SIG-M5 (cell line): Measurements from ENCODE around the gene SLC8B1.

Experiments used
- DNase-seq: peaks from one replicate; lab custom pipeline; 2025; lab: John Stamatoyannopoulos, UW

SLC8B1 gene

GRCh38 chr12:113268621-113269020 lies 66.3 kb downstream of the SLC8B1 start:
- DNase-seq, result no peak

DNA sequence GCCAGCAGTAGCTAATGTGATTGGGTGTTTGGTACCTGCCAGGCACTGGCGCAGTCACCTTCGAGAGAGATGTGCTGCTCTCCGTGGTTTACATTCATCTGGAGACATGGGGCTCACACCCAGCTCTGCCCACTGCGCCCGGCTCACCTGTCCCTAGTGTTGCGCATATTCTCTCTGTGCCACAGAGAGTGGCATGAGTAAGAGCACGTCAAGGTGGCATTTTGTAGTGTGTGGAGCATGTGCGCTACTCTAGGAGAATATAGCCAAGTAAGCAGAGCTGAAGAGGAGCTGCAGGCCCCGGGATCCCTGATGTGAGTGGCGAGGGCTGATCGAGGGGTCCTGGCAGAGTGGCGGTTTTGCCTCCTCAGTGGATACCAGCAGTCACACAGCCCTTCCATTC lies 66.8 kb downstream of the SLC8B1 start:
- DNase-seq, result no peak

DNA sequence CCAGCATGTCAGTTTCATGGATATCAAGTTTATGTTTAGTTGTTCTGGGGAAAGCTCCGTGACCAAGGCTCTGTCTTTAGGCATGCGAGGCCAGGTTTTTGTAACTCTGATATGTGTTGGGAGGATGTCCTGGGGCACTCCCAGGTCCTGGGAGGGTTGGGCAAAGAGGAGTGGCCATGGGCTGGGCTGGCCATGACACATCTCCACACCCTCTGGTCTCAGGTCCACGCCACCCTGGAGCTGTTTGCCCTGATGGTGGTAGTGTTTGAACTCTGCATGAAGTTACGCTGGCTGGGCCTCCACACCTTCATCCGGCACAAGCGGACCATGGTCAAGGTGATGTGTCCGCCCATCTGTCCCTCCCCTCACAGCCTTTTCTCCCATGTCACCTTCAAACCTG lies 67.3 kb downstream of the SLC8B1 start:
- DNase-seq, result no peak

- DNase-seq, result no peak
These were observed 68.6 kb downstream of the SLC8B1 start for GRCh38 chr12:113266106-113266895.

GRCh38 chr12:113263431-113263963 lies 71.4 kb downstream of the SLC8B1 start:
- no peak for DNase-seq

DNA sequence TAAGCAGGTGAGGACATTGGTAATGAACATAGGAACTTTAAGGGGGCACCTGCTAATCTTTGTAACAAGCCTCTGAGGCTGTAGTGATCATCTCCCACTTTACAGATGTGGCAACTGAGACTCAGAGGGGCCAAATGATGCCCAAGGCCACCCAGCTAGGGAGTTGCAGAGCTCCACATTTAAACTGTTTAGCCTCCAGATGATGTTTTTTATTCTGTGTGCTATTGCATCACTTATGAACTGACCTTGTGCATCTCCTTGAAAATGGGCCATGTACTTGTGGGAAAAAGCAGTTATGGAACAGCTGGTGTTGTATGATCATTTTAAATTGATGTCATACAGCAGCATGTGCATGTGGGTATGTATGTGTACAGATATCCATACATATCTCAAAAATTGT lies 72.2 kb downstream of the SLC8B1 start:
- DNase-seq, result no peak

DNA sequence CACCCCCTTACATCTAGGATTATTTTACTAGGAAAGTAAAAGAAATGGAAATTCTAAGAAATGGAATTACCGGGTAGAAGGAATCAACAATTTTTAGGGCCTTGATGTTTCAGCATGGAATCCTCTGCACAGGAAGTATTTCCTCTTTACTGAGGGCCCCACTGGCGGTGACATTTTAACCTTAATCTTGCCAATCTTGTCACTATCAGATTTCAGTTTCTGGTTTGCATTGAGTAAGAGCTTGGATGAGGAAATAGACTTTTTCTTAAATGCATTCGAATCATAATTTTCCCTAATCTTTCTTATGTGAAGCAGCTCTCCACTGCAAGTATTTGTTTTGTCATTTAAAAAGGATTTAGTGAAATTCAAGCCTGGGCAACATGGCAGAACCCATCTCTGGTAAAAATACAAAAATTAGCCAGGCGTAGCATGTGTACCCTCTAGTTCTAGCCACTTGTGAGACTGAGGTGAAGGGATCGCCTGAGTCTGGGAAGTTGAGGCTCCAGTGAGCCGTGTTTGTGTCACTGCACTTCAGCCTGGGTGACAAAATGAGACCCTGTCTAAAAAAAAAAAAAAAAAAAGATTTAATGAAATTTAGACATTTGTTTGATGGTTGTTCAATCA lies 73.0 kb downstream of the SLC8B1 start:
- no peak for DNase-seq

GRCh38 chr12:113260636-113261300 lies 74.1 kb downstream of the SLC8B1 start:
- no peak for DNase-seq

- DNase-seq, result no peak
These were observed 74.8 kb downstream of the SLC8B1 start for GRCh38 chr12:113260127-113260526.

- DNase-seq, result no peak
These were observed 77.3 kb downstream of the SLC8B1 start for GRCh38 chr12:113257564-113257963.

GRCh38 chr12:113254298-113254697 lies 80.6 kb downstream of the SLC8B1 start:
- no peak for DNase-seq

DNA sequence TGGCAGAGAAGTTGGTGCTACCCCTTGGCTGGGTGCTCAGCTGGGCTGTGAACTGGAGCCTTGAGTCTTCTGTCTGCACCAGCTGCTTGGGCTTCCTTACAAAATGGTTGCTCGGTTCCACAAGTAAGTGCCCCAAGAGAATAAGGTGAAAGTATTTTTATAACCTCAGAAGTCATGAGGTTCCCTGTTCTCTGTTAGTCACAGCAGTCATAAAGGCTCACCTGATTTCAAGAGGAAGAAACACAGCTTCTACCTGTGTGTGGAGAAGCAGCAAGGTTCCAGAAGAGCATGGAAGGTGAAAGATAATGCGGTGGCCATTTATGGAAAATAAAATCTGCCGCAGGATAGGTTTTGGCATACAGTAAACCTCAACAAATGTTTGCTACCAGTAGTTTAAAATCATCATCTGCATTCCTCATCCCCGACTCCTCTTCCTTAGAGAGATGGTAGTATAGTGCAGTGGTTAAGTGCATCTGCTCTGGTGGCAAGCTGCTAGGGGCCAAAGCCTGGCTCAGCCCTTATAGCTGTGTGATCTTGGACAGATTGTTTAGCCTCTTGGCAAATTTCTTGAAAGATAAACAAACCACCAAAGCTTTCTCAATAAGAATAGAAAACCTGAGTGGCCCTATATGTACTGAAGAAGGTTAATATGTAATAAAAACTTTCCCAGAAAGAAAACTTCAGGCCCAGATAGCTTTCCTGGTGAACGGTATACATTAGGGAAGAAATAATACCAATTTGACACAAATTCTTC lies 81.2 kb downstream of the SLC8B1 start:
- no peak for DNase-seq

DNA sequence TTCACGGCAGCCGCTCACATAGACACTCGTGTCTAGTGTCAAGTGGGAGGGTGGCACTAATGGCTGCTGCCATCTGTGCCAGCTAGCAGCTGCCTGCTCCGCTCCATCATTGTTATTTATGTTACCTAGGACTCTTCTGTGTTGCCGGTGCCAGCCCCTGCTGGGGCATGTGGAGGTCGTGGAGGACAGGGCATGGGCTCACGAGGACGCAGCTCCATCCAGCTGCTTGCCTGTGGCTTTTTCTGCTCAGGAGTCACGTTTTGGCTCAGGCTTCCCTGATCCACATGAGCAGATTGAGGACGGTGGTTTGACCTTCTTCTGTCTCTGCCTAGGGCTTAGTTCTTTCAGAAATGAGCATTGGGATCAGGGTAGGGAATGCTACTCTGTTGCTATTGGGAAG lies 82.4 kb downstream of the SLC8B1 start:
- no peak for DNase-seq

- no peak for DNase-seq
These were observed 83.4 kb downstream of the SLC8B1 start for GRCh38 chr12:113251404-113252070.

DNA sequence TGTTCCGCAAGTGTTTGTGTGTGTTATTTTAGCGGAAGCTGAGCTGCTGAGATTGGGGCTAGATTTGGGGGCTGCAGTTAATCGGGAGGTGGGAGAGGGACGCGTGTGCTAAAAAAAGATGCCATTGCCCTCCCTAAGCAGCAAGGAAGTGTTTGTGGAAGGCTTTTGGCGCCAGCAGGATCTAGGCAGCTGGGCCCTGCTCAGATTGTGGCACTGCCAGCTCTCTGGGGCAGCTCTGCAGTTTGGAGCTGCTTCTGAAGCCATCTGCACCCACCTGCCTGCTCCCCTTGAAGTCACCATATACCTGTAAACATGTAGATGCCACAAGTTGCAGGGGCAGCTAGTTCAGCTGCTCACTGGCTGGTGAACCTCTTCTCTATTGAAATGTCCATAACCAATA lies 84.9 kb downstream of the SLC8B1 start:
- DNase-seq, result no peak

DNA sequence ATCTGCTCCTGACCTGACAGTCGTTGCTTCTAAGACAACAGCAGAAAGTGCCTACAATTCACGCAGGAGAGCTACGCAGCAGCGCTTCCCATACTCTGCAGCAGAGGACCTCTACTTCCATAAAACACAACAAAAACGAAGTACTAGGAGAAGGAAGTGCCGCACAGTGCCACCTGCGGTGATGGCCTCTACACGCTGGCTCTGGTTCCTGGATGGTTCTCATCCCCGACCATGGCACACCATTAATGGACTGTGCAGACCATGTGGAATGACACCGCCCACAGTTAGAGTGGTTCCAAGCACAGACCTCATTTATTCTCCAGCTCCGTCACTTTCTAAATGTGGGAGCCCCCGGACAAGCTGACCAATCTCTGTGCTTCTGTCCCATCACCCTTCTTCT lies 85.4 kb downstream of the SLC8B1 start:
- DNase-seq, result no peak

DNA sequence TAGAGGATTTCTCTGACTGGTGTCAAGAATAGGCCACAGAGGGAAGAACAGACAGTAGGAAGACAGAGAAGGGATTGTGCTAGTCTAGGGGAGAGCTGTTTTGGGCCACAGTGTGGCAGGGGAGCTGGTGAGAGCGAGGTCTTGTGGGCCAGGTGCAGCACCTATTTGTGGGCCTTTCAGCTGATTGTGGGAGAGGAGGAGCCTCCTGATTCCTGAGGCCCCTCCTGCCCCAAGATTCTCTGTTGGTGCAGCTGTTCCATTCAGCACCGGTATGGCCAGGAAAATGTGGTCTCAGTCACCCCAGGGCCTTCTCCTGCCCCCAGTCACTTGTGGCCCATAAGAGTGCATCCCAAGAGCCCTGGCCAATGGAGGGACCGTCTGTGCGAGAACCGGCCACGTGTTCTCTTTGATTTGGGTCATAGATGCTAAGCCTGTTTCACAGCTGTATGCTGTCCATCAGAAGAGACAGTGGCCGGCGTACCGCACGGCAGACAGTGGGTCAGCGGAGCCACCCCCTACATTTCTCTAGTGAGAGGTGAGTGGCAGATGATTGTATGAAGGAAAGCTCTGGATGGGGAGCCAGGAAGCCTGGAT lies 86.0 kb downstream of the SLC8B1 start:
- DNase-seq, result no peak
